OCI-LY3 (cell line): ENCODE measurements around the gene COLEC11.

Experiments
- EZH2phosphoT487 ChIP-seq: fragments of 200-600 bp; shearing (Covaris generic); IDR thresholded peaks from 2 replicates; pipeline ENCODE4 v1.6.1; 2018; ENCODE audit warnings: antibody characterized with exemption, mixed run types, low read depth
- TF ChIP-seq, protein P1 (sequence below): fragments of 200-600, 300-600 bp; sonication (generic); IDR thresholded peaks from 2 replicates; pipeline ENCODE4 v1.5.1; 2014; ENCODE audit warnings: antibody characterized with exemption, low read length, low read depth

- TF ChIP-seq, protein P1, sequence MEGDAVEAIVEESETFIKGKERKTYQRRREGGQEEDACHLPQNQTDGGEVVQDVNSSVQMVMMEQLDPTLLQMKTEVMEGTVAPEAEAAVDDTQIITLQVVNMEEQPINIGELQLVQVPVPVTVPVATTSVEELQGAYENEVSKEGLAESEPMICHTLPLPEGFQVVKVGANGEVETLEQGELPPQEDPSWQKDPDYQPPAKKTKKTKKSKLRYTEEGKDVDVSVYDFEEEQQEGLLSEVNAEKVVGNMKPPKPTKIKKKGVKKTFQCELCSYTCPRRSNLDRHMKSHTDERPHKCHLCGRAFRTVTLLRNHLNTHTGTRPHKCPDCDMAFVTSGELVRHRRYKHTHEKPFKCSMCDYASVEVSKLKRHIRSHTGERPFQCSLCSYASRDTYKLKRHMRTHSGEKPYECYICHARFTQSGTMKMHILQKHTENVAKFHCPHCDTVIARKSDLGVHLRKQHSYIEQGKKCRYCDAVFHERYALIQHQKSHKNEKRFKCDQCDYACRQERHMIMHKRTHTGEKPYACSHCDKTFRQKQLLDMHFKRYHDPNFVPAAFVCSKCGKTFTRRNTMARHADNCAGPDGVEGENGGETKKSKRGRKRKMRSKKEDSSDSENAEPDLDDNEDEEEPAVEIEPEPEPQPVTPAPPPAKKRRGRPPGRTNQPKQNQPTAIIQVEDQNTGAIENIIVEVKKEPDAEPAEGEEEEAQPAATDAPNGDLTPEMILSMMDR, result no peak
- TF ChIP-seq EZH2phosphoT487, result no peak
These were observed 48.7 kb downstream of the COLEC11 start for GRCh38 chr2:3643371-3644245.
